ENCODE results near the gene CACNA1B. TPM values are rescaled to one million over a fixed set of nuclear protein-coding genes. Genes with fewer than 3 reads are reported as not detected.

CACNA1B gene
- total and polyA plus RNA-seq, 9 of the 15 experiments (the other 6 are each of a cell fraction or from before 2014, with no cell fraction given): 0.01 to 0.04 TPM; not detected in 7

DNA sequence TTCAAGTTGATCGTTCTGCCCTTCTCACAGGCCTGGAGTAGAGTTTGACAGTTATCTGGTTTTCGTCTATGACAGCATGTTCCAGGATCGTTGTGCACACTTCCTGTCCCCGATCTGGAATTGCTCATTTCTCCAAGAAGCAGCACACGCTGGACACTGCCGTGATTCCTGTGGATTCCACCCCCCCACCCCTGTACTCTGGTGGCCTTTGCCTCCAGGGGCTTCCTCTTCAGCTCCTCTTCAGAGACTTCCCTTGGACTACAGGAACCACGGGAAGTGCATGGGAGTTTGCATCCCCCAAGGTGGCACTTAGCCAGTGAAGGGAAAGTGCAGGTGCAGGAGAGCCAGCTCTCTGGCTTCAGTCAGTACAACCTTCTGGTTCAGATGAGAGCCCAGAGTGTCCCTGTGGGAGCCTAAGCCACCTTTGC lies 160.7 kb downstream of the CACNA1B start:
- H2AFZ ChIP-seq (ENCODE audit: low read depth, low read length): no peak overlapping the region
- DNase-seq (ENCODE audit: extremely low read depth in 1 of 4, low spot score in 3 of 4): no peak

More for the DNA sequence above, 160.7 kb downstream of the CACNA1B start:
- H3K27ac ChIP-seq (ENCODE audit: extremely low read depth, low read depth, low read length): no peak overlapping the region
- ATAC-seq (no peak), FAIRE-seq (no peak)
- H4K20me1 ChIP-seq (replicated peaks; ENCODE audit: control insufficient read depth, insufficient read depth, low read length): 0 out of 2 replicates have a peak, but pooled peaks cover 6% of the 10 kb centered on the region
- no TSS peak for BruUV-seq (replicated peaks)
- no peaks in the 10 kb centered on the region for H3K9me3 ChIP-seq (replicated peaks; ENCODE audit: control insufficient read depth, insufficient read depth, low read depth, low read length)
- TF ChIP-seq SPI1 (IDR thresholded peaks at IDR 0.05; ENCODE audit: borderline replicate concordance, low read depth, low read length): no peak
- no peak for TF ChIP-seq ARNT (IDR thresholded peaks at IDR 0.05)
- TF ChIP-seq, protein P1, sequence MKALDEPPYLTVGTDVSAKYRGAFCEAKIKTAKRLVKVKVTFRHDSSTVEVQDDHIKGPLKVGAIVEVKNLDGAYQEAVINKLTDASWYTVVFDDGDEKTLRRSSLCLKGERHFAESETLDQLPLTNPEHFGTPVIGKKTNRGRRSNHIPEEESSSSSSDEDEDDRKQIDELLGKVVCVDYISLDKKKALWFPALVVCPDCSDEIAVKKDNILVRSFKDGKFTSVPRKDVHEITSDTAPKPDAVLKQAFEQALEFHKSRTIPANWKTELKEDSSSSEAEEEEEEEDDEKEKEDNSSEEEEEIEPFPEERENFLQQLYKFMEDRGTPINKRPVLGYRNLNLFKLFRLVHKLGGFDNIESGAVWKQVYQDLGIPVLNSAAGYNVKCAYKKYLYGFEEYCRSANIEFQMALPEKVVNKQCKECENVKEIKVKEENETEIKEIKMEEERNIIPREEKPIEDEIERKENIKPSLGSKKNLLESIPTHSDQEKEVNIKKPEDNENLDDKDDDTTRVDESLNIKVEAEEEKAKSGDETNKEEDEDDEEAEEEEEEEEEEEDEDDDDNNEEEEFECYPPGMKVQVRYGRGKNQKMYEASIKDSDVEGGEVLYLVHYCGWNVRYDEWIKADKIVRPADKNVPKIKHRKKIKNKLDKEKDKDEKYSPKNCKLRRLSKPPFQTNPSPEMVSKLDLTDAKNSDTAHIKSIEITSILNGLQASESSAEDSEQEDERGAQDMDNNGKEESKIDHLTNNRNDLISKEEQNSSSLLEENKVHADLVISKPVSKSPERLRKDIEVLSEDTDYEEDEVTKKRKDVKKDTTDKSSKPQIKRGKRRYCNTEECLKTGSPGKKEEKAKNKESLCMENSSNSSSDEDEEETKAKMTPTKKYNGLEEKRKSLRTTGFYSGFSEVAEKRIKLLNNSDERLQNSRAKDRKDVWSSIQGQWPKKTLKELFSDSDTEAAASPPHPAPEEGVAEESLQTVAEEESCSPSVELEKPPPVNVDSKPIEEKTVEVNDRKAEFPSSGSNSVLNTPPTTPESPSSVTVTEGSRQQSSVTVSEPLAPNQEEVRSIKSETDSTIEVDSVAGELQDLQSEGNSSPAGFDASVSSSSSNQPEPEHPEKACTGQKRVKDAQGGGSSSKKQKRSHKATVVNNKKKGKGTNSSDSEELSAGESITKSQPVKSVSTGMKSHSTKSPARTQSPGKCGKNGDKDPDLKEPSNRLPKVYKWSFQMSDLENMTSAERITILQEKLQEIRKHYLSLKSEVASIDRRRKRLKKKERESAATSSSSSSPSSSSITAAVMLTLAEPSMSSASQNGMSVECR (CRISPR knock-in tag; IDR thresholded peaks at IDR 0.05): no peak
- TF ChIP-seq GATAD2B (IDR thresholded peaks at IDR 0.05; ENCODE audit: borderline replicate concordance): no peak
- no peak for TF ChIP-seq ZFP30 (CRISPR knock-in tag; IDR thresholded peaks at IDR 0.05; ENCODE audit: borderline replicate concordance)
- no peak for TF ChIP-seq ZNF143 (CRISPR knock-in tag; IDR thresholded peaks at IDR 0.05)
- TF ChIP-seq NFXL1 (CRISPR knock-in tag; IDR thresholded peaks at IDR 0.05): no peak
- TF ChIP-seq ZNF133 (CRISPR knock-in tag; IDR thresholded peaks at IDR 0.05): no peak
- TF ChIP-seq ETS2 (tag; IDR thresholded peaks at IDR 0.05; ENCODE audit: borderline replicate concordance, poor library complexity, severe bottlenecking): no peak
- no peak for TF ChIP-seq CREBBP (IDR thresholded peaks at IDR 0.05; ENCODE audit: low read depth, low read length)
- no peak for TF ChIP-seq EZH2 (IDR thresholded peaks at IDR 0.05; ENCODE audit: borderline replicate concordance, low read depth, low read length)
- no peak for TF ChIP-seq ZNF175 (CRISPR knock-in tag; IDR thresholded peaks at IDR 0.05; ENCODE audit: low read depth)
- no peak for TF ChIP-seq KAT7 (CRISPR knock-in tag; IDR thresholded peaks at IDR 0.05; ENCODE audit: borderline replicate concordance)
- no peak for TF ChIP-seq PTTG1 (tag; IDR thresholded peaks at IDR 0.05; ENCODE audit: low read depth)
- no peak for TF ChIP-seq ETV1 (tag; conservative IDR thresholded peaks at IDR 0.05; ENCODE audit: low read depth)
- 1% methylated on average over 7 of the region's 7 CpGs for WGBS (ENCODE audit: insufficient coverage, low coverage, missing lambda C conversion rate)
- no peaks in the 10 kb centered on the region for H3K79me2 ChIP-seq (ENCODE audit: control insufficient read depth, insufficient read depth, low read length)
- H3K4me1 ChIP-seq (replicated peaks in 1 of 2; ENCODE audit: control insufficient read depth in 2 of 2, insufficient read depth in 2 of 2, low read length in 2 of 2): no peaks in the 10 kb centered on the region
- ChIA-PET POLR2A (interaction anchor here (1.0 kb wide), 1 partner anchor 26 kb away, joined by 3 read pairs; no protein-coding TSS in a partner anchor), CTCF (ENCODE audit: low intra/inter-chr PET ratio) (no interaction called here)
- peaks cover 15 to 34% of the 10 kb centered on the region in 2 experiments for H3K27me3 ChIP-seq (ENCODE audit: control insufficient read depth in 2 of 2, insufficient read depth in 2 of 2, low read length in 2 of 2)
- in situ Hi-C loops (cut with MboI): no loop called here
- intact Hi-C loops (cut with micrococcal nuclease): no loop called here
- H3K36me3 ChIP-seq (ENCODE audit: control insufficient read depth, insufficient read depth, low read length): no peaks in the 10 kb centered on the region
- H3K9me1 ChIP-seq (ENCODE audit: control insufficient read depth, insufficient read depth, low read length): no peaks in the 10 kb centered on the region
- H3K4me2 ChIP-seq (ENCODE audit: insufficient read depth, low read length): no peak overlapping the region
- H3K9ac ChIP-seq (ENCODE audit: insufficient read depth in 1 of 2, low read depth in 2 of 2, low read length in 2 of 2): no peak overlapping the region
- H3K4me3 ChIP-seq: no peak overlapping the region
